ENCODE measurements around the gene TMED10. TPM values are rescaled to one million over a fixed set of nuclear protein-coding genes. Genes with fewer than 3 reads are reported as not detected.

TMED10 gene
- total and polyA plus RNA-seq, 8 donors: 26.6 to 292 (median 97.4) TPM

- WGBS, 5 donors: 44 to 65% (median 63%) methylated on average over 2 of the region's 2 CpGs
- H3K36me3 ChIP-seq: peaks cover 21 to 53% (median 52%) of the 10 kb centered on the region in 4 donors
- H3K27me3 ChIP-seq: no peaks in the 10 kb centered on the region
- peaks cover 0 to 14% (median 8%) of the 10 kb centered on the region in 4 donors for H3K4me1 ChIP-seq
- intact Hi-C loops (cut with DNase I; ENCODE audit: low total_unique reads): loop anchor here (10.0 kb wide), 1 partner anchor 167 kb away; no protein-coding TSS in a partner anchor
- TF ChIP-seq CTCF (IDR thresholded peaks at IDR 0.05): no peak
- TF ChIP-seq POLR2A (IDR thresholded peaks at IDR 0.05): no peak
- no peak for TF ChIP-seq POLR2AphosphoS5 (IDR thresholded peaks at IDR 0.05)
- TF ChIP-seq EP300 (IDR thresholded peaks at IDR 0.05): no peak
- H3K4me3 ChIP-seq: no peak overlapping the region
- no peaks in the 10 kb centered on the region for H3K9me3 ChIP-seq
- peak overlapping the region in 2 of 5 donors; percentile 28 to 67 for H3K27ac ChIP-seq
- peak in 1 of 2 donors; percentile 34 for DNase-seq
Observed at GRCh38 chr14:75081660-75082229, 94.7 kb downstream of the TMED10 start.

Small RNA genes lying within 50 kb of the gene (small RNA-seq; reads per million reads assigned to genes)
- gene HIF1AP1 (0 reads per million in 4 donors), gene RNU4ATAC14P (0 reads per million in 4 donors)

Other genes starting within 250 kb of the TMED10 start
- 10 to 100 TPM in 1 of 5 donors, 1 to 10 TPM in 3, not detected in 1; 1.8 to 13.3 (median 8.1) TPM for gene PGF, start 221.0 kb downstream of the TMED10 start, total RNA-seq
- 1 to 10 TPM; 3.7 to 7.2 (median 4.8) TPM for gene PGF, start 221.0 kb downstream of the TMED10 start, polyA plus RNA-seq
- 100 to 1,000 TPM in 1 of 5 donors, 10 to 100 TPM in 3, 1 to 10 TPM in 1; 5.8 to 182 (median 23.7) TPM for gene EIF2B2, start 173.7 kb downstream of the TMED10 start, total RNA-seq
- 10 to 100 TPM; 27.6 to 32.1 (median 29.1) TPM for gene EIF2B2, start 173.7 kb downstream of the TMED10 start, polyA plus RNA-seq
- gene MLH3, start 125.1 kb downstream of the TMED10 start, total RNA-seq: 10 to 100 TPM in 4 of 5 donors, 1 to 10 TPM in 1; 9.3 to 53.2 (median 36.8) TPM
- 10 to 100 TPM in 1 of 3 donors, 1 to 10 TPM in 2; 7.2 to 13.4 (median 8.3) TPM for gene MLH3, start 125.1 kb downstream of the TMED10 start, polyA plus RNA-seq
- 10 to 100 TPM in 2 of 5 donors, 1 to 10 TPM in 1, not detected in 2; 7.9 to 27.7 (median 12.2) TPM for gene ACYP1, start 112.6 kb downstream of the TMED10 start, total RNA-seq
- 10 to 100 TPM in 2 of 3 donors, 1 to 10 TPM in 1; 9.3 to 30.1 (median 11.9) TPM for gene ACYP1, start 112.6 kb downstream of the TMED10 start, polyA plus RNA-seq
- gene ZC2HC1C, start 107.0 kb downstream of the TMED10 start, total RNA-seq: 10 to 100 TPM in 1 of 5 donors, 1 to 10 TPM in 1, under 1 TPM in 1, not detected in 2; 0.37 to 10.4 (median 5.9) TPM
- 1 to 10 TPM; 1.9 to 4.5 (median 3.7) TPM for gene ZC2HC1C, start 107.0 kb downstream of the TMED10 start, polyA plus RNA-seq
- gene NEK9, start 49.6 kb downstream of the TMED10 start, total RNA-seq: 100 to 1,000 TPM in 1 of 5 donors, 10 to 100 TPM in 4; 17.1 to 225 (median 49.1) TPM
- gene NEK9, start 49.6 kb downstream of the TMED10 start, polyA plus RNA-seq: 10 to 100 TPM; 12.5 to 26.4 (median 13.1) TPM
- 1,000 to 10,000 TPM in 1 of 5 donors, 100 to 1,000 TPM in 4; 134 to 1,274 (median 649) TPM for gene FOS, start 102.2 kb upstream of the TMED10 start, total RNA-seq
- 10 to 100 TPM; 62.2 to 82.0 (median 77.1) TPM for gene FOS, start 102.2 kb upstream of the TMED10 start, polyA plus RNA-seq